OCI-LY7 (cell line): ENCODE data around the gene STAT5B.

Experiments used
- EZH2phosphoT487 ChIP-seq: fragments of 200-600 bp; sonication (generic); IDR thresholded peaks from 2 replicates; pipeline ENCODE4 v1.6.1; 2018; ENCODE audit warnings: low read depth, borderline replicate concordance, mild to moderate bottlenecking, mixed run types, antibody characterized with exemption, low read length, moderate library complexity, mixed read lengths
- TF ChIP-seq, protein P1 (sequence below): fragments of 200-600 bp; sonication (generic); conservative IDR thresholded peaks from 2 replicates; pipeline ENCODE4 v1.5.1; 2014; ENCODE audit warnings: mild to moderate bottlenecking, antibody characterized with exemption, low read length, moderate library complexity, mixed read lengths

DNA sequence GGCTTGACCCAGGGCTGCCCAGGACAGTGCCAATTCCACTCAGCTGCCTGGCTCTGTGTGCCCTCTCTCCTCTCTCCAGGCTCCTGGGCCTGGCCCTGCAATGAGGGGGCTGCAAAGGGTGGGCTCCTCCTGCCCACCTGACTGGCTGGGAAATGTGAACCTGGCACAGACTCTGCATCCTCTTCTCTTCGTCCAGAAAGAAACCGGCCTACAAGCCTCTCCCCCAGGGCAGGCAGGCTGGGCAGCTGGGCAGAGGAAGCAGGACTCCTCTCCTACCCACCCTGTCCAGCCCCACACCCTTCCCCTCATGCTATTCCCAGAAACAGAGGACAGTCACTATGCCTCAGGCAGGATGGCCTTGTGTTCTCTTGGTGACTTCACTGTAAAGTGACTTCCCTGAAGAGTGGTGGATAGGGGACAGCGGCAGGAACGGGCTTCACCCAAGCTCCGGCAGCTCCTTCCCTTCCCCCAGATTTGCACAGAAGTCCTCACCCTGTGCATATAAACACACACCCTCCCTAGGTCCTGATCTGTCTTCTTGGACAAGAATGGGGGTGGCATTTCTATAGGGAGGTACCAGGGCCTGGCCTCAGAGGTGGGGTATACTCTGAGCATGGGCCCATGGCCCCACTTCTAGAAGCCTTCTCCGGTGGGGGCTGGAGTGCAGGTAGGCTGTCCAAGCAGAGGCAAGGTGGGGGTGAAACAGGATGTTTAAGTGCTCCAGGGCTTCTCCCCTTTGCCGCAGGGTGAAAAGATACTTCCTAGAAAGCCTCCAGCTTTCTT lies 7.2 kb upstream of the STAT5B start:
- TF ChIP-seq, protein P1, sequence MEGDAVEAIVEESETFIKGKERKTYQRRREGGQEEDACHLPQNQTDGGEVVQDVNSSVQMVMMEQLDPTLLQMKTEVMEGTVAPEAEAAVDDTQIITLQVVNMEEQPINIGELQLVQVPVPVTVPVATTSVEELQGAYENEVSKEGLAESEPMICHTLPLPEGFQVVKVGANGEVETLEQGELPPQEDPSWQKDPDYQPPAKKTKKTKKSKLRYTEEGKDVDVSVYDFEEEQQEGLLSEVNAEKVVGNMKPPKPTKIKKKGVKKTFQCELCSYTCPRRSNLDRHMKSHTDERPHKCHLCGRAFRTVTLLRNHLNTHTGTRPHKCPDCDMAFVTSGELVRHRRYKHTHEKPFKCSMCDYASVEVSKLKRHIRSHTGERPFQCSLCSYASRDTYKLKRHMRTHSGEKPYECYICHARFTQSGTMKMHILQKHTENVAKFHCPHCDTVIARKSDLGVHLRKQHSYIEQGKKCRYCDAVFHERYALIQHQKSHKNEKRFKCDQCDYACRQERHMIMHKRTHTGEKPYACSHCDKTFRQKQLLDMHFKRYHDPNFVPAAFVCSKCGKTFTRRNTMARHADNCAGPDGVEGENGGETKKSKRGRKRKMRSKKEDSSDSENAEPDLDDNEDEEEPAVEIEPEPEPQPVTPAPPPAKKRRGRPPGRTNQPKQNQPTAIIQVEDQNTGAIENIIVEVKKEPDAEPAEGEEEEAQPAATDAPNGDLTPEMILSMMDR = no peak
- no peak for TF ChIP-seq EZH2phosphoT487
